Thoracic aorta (tissue), 2 donors: ENCODE data around the gene DNAJC5. TPM values are rescaled to one million over a fixed set of nuclear protein-coding genes. Genes with fewer than 3 reads are reported as not detected.

Source experiments
- ATAC-seq: fragments of 150-250 bp; one replicate; pipeline ENCODE4 v1.8.0; 2017; ENCODE audit warnings: low read depth; ENCODE audit not compliant: insufficient number of reproducible peaks, low FRiP score
- DNase-seq: peaks from one replicate; pipeline ENCODE4 v3.0.0-alpha.2; 2020; ENCODE audit warnings: low spot score
- H3K27ac ChIP-seq, 2 donors: fragments of 200-600 bp; sonication (generic); 1 replicate in 1 of 2; 2 replicates in 1 of 2; pipeline ENCODE4 v1.5.1; 2016; ENCODE audit warnings: mild to moderate bottlenecking in 2 of 2, moderate library complexity in 2 of 2
- H3K27me3 ChIP-seq: fragments of 200-600 bp; sonication (generic); replicated peaks from 2 replicates; pipeline ENCODE4 v1.6.0; 2016; ENCODE audit warnings: mild to moderate bottlenecking; ENCODE audit not compliant: insufficient read depth
- H3K36me3 ChIP-seq: fragments of 200-600 bp; sonication (generic); one replicate; pipeline ENCODE4 v1.5.1; 2016
- H3K4me1 ChIP-seq, 2 donors: fragments of 200-600 bp; sonication (generic); 1 replicate in 1 of 2; 2 replicates in 1 of 2; pipeline versions ENCODE4 v1.5.1 to v1.6.0; 2016; ENCODE audit warnings: low read depth in 2 of 2, mild to moderate bottlenecking in 1 of 2; ENCODE audit not compliant: control insufficient read depth in 1 of 2
- H3K4me3 ChIP-seq: fragments of 200-600 bp; sonication (generic); 2 replicates; pipeline ENCODE4 v1.5.1; 2016; ENCODE audit warnings: mild to moderate bottlenecking
- H3K9me3 ChIP-seq: fragments of 200-600 bp; sonication (generic); 2 replicates; pipeline ENCODE4 v1.5.1; 2016
- CTCF ChIP-seq: fragments of 200-600 bp; sonication (generic); IDR thresholded peaks from one replicate; pipeline ENCODE4 v1.5.1; 2019; ENCODE audit warnings: antibody characterized with exemption
- total RNA-seq, 2 donors: library from RNA; depleted of rRNA; stranded (reverse); fragments of >200 nt; gene quantifications; one replicate each; pipeline versions ENCODE4 v1.1.0 to v1.2.3, GENCODE V29; 2016

DNAJC5 gene
- 10 to 100 TPM; 48.5 to 61.2 TPM for total RNA-seq

GRCh38 chr20:63894358-63895201 lies at the start of gene DNAJC5:
Gene DNAJC5 (plus strand): TSS chr20:63895126. CDS start chr20:63928346, 33,220 bp downstream.
- ATAC-seq (peak; percentile 94), DNase-seq (peak; percentile 73)
- Histone ChIP-seq H3K4me3 (peak within 1 kb of the TSS; percentile 83), H3K27ac (peak within 1 kb of the TSS; percentile 50 to 72), H3K4me1 (peaks cover 12 to 27% of the 10 kb centered on the region in 2 donors), H3K27me3 (no peaks in the 10 kb centered on the region), H3K36me3 (peaks cover 18% of the 10 kb centered on the region), H3K9me3 (no peaks in the 10 kb centered on the region)
- TF ChIP-seq CTCF = no peak

DNA sequence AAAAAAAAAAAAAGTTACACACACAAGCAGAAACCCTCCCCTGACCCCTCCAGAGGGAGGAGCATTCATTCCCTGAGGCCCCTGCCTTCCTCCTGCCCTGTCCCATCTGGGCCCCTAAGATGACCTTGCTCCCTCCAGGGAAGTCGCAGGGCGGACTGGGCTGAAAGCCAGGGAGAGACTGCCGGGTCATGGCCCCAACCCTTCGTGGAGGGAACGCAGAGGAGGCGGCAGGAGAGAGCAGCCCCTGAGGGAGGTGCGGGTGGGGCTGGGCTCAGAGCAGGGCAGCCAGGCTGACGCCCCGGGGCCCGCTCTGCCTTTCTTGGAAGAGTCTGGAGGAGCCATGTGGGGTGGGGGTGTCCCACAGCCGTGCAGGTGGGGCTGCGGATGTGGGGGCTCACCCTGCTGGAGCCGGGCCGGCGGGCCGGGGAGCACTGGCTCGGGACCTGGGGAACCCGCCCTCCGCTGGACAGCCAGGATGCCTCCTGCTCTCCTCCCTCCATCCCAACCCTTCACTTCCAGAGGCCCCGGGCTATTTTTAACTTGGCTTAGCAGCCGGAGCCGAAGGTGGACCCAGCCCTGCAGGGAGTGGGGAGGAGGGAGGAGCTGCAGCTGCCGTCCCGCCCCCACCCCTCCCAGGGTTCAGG lies 48.7 kb upstream of the DNAJC5 start:
- peaks cover 3% of the 10 kb centered on the region for H3K27me3 ChIP-seq
- DNase-seq = no peak
- H3K9me3 ChIP-seq = no peaks in the 10 kb centered on the region

DNA sequence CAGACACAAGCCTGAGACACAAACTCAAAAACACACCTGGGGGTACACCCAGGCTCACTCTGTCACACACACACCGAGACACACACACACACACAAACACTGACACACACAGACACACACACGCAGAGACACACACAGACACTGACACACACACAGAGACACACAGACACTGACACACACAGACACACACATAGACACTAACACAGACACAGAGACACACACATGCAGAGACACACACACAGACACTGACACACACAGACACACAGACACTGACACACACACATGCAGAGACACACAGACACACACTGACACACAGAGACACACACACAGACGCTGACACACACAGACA lies 48.1 kb upstream of the DNAJC5 start:
- Histone ChIP-seq H3K27ac (no peak overlapping the region), H3K27me3 (peaks cover 3% of the 10 kb centered on the region), H3K36me3 (no peaks in the 10 kb centered on the region), H3K4me3 (no peak overlapping the region), H3K9me3 (no peaks in the 10 kb centered on the region), H3K4me1 (peaks cover 5 to 12% of the 10 kb centered on the region in 2 donors)
- DNase-seq (no peak), ATAC-seq (no peak)
- TF ChIP-seq CTCF = no peak

More for the DNA sequence above, 48.7 kb upstream of the DNAJC5 start:
- no peak for TF ChIP-seq CTCF
- no peaks in the 10 kb centered on the region for H3K36me3 ChIP-seq
- no peak overlapping the region for H3K27ac ChIP-seq
- ATAC-seq = no peak
- H3K4me3 ChIP-seq = no peak overlapping the region
- H3K4me1 ChIP-seq = peaks cover 5 to 12% of the 10 kb centered on the region in 2 donors

GRCh38 chr20:63847237-63848002 lies 47.5 kb upstream of the DNAJC5 start:
- Histone ChIP-seq H3K27me3 (peaks cover 3% of the 10 kb centered on the region), H3K4me1 (peaks cover 5 to 12% of the 10 kb centered on the region in 2 donors), H3K27ac (no peak overlapping the region), H3K9me3 (no peaks in the 10 kb centered on the region), H3K4me3 (no peak overlapping the region), H3K36me3 (no peaks in the 10 kb centered on the region)
- ATAC-seq = no peak
- TF ChIP-seq CTCF = no peak
- no peak for DNase-seq
